NCI-H2081 treated with DMSO at 0.1 percent for 48 hours (cell line): Measurements from ENCODE around the gene SCAMP5.
A peak's percentile ranks its signal among the peaks of the same experiment; 100 is the strongest.

Experiments
- DNase-seq: peaks from one replicate; lab custom pipeline; 2025; lab: John Stamatoyannopoulos, UW

Gene SCAMP5

DNA sequence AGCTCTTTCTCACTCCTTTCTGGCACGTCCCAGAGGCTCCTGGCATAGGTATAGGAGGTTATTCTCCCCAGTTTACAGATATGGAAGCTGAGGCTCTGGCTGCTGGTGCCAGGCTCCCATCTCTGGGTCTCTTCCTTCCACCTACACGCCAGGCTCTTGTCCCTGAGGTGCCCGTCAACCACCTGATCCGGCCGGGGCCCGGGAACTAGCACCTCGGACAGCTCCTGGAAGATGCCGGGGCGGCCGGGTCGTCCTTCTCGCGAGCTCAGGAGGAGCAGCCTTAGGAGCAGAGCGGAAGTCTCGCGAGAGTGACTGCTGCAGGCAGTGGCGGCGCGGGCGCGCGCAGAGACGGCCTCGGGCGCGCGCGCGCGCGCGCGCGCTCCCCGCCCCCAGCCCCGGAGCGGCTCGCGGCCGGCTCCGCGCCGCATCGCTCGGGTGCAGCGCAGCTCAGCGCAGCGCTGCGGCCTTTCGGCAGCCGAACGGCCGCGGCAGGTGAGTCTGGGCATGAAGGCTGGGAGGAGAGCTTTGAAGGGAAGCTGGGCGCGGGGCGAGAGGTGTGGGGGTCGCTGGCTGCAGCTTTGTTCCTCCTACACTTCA is at the start of gene SCAMP5:
TSS of gene SCAMP5 (plus strand) at position 382 of the 597 bp plus-strand sequence. CDS start 16,277 bp downstream, outside the sequence.
- DNase-seq: peak; percentile 80

GRCh38 chr15:74950078-74950908 is 45.1 kb upstream of the SCAMP5 start:
- no peak for DNase-seq

DNA sequence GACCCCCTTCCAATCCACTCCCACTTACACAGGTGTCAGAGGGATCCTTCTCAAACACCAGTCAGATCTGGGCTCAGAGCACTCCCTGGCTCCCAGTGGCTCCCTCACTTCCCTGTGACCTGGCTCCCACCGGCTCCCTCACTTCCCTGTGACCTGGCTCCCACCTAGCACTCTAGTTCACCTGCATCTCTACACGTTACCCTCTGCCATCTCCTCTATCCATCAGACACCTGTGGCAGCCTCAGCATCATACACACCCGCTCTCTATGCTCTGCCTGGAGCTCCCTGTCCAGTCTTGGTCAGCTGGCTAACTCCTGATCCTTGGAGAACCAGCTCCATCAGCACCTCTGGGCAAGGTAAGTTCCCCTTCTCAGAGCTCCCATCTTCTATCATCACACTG is 44.4 kb upstream of the SCAMP5 start:
- DNase-seq: no peak

- no peak for DNase-seq
Measured at GRCh38 chr15:74954515-74954914, 40.8 kb upstream of the SCAMP5 start.

GRCh38 chr15:74955017-74955416 is 40.3 kb upstream of the SCAMP5 start:
- DNase-seq: no peak

GRCh38 chr15:74955796-74956647 is 39.3 kb upstream of the SCAMP5 start:
- DNase-seq: no peak

DNA sequence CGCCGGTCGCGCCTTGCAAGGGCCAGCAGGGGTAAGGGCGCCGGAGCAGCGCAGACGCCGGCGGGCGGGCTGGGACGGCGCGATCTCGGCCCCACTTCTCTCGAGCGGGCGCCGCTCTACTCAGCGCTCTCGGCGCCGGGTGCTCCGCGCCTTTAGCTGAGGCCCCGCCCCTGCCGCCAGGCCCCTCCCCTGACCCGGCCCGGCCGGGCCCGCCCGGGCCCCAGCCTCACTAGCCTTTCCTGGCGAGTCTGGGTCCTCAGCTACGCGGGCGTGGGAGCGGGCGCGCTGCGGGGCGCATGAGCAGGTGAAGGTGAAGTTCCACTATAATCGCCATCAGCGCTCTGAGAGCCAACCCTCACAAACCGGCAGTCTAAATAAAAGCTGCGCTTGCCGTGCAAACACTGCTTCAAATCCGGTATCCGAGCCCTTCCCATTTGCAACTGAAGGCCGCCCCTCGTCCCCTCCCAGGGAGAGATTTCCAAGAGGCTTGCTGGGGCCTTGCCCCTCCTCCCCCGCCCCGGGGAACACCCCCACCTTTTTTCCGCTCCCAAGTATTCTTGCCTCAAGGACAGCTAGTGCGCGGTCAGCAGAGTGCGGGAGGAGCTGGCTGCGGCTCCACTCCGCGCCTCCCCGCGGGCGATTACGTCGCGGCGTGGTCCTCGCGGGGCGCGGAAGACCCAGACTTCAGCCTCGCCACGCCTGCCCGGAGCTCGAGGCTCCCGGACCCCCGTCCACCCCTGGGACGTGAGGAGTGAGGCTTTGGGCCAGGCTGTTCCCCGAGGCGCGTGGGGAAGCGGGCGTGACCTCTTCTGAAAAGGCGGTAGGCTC is 38.5 kb upstream of the SCAMP5 start, which contains the start of gene RPP25:
TSS of gene RPP25 (minus strand) at position 125 of the 828 bp plus-strand sequence. CDS start 189 bp downstream, outside the sequence.
- DNase-seq: peak; percentile 31

DNA sequence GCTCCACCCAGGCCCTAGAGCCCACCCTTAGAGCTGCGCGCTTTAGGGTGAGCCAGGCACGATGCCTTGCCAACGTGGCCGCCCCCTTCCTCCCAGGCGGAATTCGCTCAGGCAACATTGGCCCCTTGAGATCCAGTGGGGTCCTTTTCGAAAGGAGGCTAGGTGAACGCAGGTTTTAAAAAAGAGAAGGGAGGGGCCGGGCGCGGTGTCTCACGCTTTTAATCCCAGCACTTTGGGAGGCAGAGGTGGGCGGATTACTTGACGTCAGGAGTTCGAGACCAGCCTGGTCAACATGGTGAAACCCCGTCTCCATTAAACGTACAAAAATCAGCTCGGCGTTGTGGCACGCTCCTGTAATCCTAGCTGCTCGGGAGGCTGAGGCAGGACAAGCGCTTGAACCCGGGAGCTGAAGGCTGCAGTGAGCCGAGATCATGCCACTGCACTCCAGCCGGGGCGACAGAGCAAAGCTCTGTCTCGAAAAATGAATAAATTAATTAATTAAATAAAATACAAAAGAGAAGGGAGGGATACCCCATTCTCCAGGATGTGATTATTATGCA is 37.8 kb upstream of the SCAMP5 start:
- no peak for DNase-seq

DNA sequence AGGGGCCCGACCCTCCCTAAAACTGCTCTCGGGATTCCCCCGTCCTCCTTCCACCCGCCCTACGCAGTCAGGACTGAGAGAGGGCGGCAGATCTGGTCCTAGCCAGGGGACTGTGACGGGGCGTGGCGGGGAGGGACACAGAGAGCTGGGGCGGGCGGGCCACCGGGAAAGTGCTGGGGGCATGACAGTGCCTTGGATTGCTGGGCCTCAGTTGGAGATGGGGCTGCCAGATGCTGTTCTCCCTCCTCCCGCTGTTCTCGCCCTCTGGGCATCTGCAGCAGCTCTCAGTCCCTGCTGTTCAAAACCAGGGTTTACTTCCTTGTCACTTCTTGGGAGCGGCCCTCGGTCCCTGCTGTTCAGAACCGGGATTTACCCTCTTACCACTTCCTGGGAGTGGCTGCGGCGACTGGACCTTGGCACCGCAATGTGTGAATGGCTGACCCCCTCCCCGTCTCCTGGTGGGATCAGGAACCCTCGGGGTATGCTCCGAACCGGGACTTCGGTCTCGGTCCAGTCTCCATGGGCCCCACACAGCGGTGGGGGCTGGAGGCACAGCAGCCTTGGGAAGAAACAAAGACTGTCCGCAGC is 36.9 kb upstream of the SCAMP5 start:
- peak; percentile 52 for DNase-seq

DNA sequence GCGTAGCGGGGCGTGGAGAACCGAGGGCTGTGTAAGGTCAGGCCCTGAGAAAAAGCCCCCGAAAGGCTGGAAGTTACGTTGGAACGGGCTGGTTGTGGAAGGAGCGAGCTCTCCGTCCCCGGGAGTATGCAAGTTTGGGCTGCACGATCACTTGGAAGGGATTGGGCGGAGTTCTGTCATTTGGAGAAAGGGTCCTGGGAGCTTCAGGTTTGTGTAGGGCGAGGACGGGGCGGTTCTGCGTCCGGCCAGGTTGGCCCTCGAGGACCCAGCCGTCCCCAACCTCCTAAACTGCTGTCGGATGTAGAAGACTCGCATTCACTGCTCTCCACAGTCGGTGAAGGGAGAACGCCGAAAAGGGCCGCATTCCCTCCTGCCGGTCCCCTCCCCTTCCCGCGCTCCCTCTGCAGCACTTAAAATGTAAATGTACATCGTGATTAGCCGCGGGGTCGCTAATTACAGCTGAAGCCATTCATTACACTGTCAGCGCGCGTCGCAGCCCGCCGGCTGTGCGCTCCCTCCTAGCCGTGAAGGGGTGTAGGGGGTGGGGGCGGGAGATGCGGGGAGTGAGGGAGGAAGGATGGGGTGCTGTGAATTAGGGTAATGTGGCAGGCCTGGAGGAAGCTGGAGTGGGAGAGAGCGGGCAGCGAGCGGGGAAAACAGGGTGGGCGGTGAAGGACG is 36.3 kb upstream of the SCAMP5 start:
- no peak for DNase-seq

DNA sequence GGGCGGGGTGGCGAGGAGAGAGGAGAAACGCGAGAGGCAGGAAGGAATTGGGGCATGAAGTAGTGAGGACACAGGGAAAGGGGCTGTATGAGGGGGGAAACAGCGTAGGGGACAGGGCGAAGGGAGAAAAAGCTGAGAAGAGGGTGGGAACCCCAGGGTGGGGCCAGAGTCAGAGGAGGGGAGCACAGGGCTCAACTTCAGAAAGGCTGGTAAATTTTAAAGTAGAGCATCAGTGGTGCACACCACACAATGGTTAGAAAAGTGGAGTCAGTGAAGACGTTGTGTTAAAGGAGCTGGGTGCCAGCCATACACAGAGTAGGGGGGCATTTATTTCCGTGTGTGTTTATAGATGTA is 35.8 kb upstream of the SCAMP5 start:
- DNase-seq: no peak

- DNase-seq: no peak
Measured at GRCh38 chr15:74960286-74960685, 35.1 kb upstream of the SCAMP5 start.

DNA sequence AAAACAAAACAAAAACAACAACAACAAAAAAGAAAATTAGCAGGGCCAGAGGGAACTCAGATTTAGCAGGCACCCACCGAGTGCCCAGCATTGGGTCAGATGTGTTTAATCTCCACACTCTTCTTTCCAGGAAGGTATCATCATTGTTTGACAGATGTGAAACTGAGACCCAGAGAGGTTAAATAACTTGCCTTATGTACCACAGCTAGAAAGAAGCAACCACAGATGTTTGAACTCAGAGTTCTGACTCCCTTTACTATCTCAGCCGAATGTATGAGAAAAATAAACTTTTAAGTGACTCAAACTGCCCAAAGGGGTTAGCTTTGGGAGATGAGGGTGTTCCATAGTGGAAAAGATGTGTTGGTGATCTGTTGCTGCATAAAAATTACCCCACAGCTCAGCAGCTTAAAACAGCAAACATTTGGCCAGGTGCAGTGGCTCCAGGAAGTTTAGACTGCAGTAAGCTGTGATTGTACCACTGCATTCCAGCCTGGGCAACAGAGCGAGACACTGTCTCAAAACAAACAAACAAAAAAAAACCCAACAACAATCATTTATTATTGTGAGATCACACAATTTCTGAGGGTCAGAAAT is 34.3 kb upstream of the SCAMP5 start:
- no peak for DNase-seq

- no peak for DNase-seq
Measured at GRCh38 chr15:74961616-74962015, 33.7 kb upstream of the SCAMP5 start.

DNA sequence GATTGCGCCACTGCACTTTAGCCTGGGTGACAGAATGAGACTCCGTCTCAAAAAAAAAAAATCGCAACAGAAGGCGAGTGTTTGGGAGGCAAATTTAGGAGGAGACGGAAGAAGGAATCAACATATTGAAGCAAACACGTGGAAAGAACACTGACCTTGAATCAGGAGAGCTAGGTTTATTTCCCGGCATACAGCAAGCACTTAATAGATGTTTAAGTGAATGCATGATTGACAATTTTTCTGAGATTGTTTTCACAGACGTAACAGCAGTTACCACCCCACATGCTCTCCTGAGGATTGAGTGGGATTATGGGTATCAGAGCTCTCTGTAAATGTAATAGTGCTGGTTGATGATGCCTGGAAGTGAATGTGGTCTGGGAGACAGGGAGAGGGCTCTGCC is 33.1 kb upstream of the SCAMP5 start:
- no peak for DNase-seq

DNA sequence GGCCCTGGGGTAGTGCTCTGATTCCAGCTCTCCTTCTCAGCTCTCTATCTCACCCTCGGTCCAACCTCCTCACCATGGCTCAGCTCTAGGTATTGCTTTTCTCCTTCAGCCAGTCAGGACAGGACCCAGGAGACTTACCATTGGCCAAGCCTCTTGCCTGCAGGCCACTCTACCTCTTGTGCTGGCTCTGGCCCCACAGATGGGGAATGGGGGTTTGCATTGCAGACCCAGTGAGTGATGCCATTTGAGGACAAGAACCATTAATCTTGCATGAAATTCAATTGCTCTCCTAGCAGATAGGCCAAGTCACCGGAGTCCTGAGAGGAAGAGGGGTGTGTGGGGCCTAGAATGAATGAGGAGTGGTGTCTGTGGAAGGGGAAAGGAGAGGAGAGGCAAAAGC is 32.7 kb upstream of the SCAMP5 start:
- no peak for DNase-seq

- DNase-seq: no peak
Measured at GRCh38 chr15:74963213-74963612, 32.1 kb upstream of the SCAMP5 start.

DNA sequence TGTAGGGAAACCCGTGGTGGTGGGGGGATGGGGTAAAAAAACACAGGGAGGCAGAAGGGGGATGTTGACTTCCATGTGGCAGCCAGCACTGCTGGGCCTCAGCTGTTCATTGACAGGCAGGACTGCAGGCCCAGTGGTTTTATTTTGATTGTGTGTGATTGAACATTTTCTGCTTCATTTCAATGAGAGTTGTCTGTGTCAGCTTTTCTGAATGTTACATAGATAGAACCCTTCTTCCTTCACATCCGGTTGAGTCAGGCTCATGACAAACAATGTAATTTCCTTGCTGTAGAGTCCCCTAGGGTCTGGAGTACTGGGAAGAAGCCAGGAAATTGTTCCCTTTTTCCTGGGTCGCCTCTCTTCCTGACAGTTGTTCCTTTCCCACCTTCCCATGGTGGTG is 30.6 kb upstream of the SCAMP5 start:
- no peak for DNase-seq

GRCh38 chr15:74967670-74968069 is 27.7 kb upstream of the SCAMP5 start:
- DNase-seq: no peak

GRCh38 chr15:74976159-74976558 is 19.2 kb upstream of the SCAMP5 start:
- DNase-seq: no peak
